Measurements from ENCODE around the gene CAMSAP2. TPM values are rescaled to one million over a fixed set of nuclear protein-coding genes. Genes with fewer than 3 reads are reported as not detected.

The CAMSAP2 gene
- total RNA-seq, 1 donor: 50.3 TPM

GRCh38 chr1:200894712-200895442, 156.2 kb downstream of the CAMSAP2 start, which contains the start of gene INAVA:
Gene INAVA, plus strand, starts transcription at chr1:200894900. Its CDS starts 3,501 bp downstream, at chr1:200898401.
- peak; percentile 74 for DNase-seq (ENCODE audit: insufficient read length, low spot score, missing footprints)
- Histone ChIP-seq H3K79me2 (ENCODE audit: insufficient read depth, low read length) (no peaks in the 10 kb centered on the region), H3K4me1 (ENCODE audit: insufficient read depth, low read length) (no peaks in the 10 kb centered on the region), H4K20me1 (ENCODE audit: insufficient read depth, low read length) (no peaks in the 10 kb centered on the region), H3K9me3 (ENCODE audit: low read depth, low read length) (no peaks in the 10 kb centered on the region), H3K4me2 (ENCODE audit: insufficient read depth, low read length) (no peak within 1 kb of the TSS), H3K4me3 (ENCODE audit: insufficient read depth, low read length) (no peak within 1 kb of the TSS), H2AFZ (ENCODE audit: low read length) (no peak within 1 kb of the TSS), H3K27me3 (ENCODE audit: insufficient read depth, low read length) (peaks cover 41% of the 10 kb centered on the region), H3K27ac (ENCODE audit: low read depth, low read length) (no peak within 1 kb of the TSS), H3K36me3 (ENCODE audit: insufficient read depth, low read length) (no peaks in the 10 kb centered on the region)
- TF ChIP-seq CTCF (IDR thresholded peaks at IDR 0.05; ENCODE audit: extremely low read depth, low read depth, low read length): no peak

- Histone ChIP-seq H4K20me1 (ENCODE audit: insufficient read depth, low read length) (no peaks in the 10 kb centered on the region), H3K79me2 (ENCODE audit: insufficient read depth, low read length) (no peaks in the 10 kb centered on the region), H3K36me3 (ENCODE audit: insufficient read depth, low read length) (no peaks in the 10 kb centered on the region), H3K4me2 (ENCODE audit: insufficient read depth, low read length) (no peak overlapping the region), H3K4me1 (ENCODE audit: insufficient read depth, low read length) (no peaks in the 10 kb centered on the region), H3K27me3 (ENCODE audit: insufficient read depth, low read length) (peaks cover 35% of the 10 kb centered on the region), H3K9me3 (ENCODE audit: low read depth, low read length) (no peaks in the 10 kb centered on the region), H3K27ac (ENCODE audit: low read depth, low read length) (no peak overlapping the region), H3K4me3 (ENCODE audit: insufficient read depth, low read length) (no peak overlapping the region), H2AFZ (ENCODE audit: low read length) (no peak overlapping the region)
- DNase-seq (ENCODE audit: insufficient read length, low spot score, missing footprints): no peak
- TF ChIP-seq CTCF (IDR thresholded peaks at IDR 0.05; ENCODE audit: extremely low read depth, low read depth, low read length): no peak
Measured at GRCh38 chr1:200895443-200895789, 156.7 kb downstream of the CAMSAP2 start.

GRCh38 chr1:200895801-200896530, 157.3 kb downstream of the CAMSAP2 start:
- DNase-seq (ENCODE audit: insufficient read length, low spot score, missing footprints): no peak

More at GRCh38 chr1:200895801-200896530, 157.3 kb downstream of the CAMSAP2 start:
- TF ChIP-seq CTCF (IDR thresholded peaks at IDR 0.05; ENCODE audit: extremely low read depth, low read depth, low read length): no peak
- no peak overlapping the region for H3K4me3 ChIP-seq (ENCODE audit: insufficient read depth, low read length)
- H3K27ac ChIP-seq (ENCODE audit: low read depth, low read length): no peak overlapping the region
- H4K20me1 ChIP-seq (ENCODE audit: insufficient read depth, low read length): no peaks in the 10 kb centered on the region
- H3K79me2 ChIP-seq (ENCODE audit: insufficient read depth, low read length): no peaks in the 10 kb centered on the region
- no peaks in the 10 kb centered on the region for H3K9me3 ChIP-seq (ENCODE audit: low read depth, low read length)
- no peak overlapping the region for H3K4me2 ChIP-seq (ENCODE audit: insufficient read depth, low read length)
- H2AFZ ChIP-seq (ENCODE audit: low read length): no peak overlapping the region
- H3K27me3 ChIP-seq (ENCODE audit: insufficient read depth, low read length): peaks cover 30% of the 10 kb centered on the region
- H3K36me3 ChIP-seq (ENCODE audit: insufficient read depth, low read length): no peaks in the 10 kb centered on the region
- H3K4me1 ChIP-seq (ENCODE audit: insufficient read depth, low read length): no peaks in the 10 kb centered on the region

Data from osteoblast (primary cell).